Left colon (tissue), 2 donors: ENCODE data around the gene CMTM4. TPM values are rescaled to one million over a fixed set of nuclear protein-coding genes. Genes with fewer than 3 reads are reported as not detected.
"Not testable (repeated sequence)": the region's sequence is repeated elsewhere in the genome, so short reads cannot be mapped to it uniquely, and the experiment has no call there.

ENCODE experiments used
- ATAC-seq: fragments of 200-7000 bp; cut with Tn5 transposase; one replicate; pipeline ENCODE4 v1.9.1; 2020; ENCODE audit warnings: mild to moderate bottlenecking, moderate library complexity
- DNase-seq, 2 donors: peaks; one replicate each; pipeline ENCODE4 v3.0.0-alpha.2; 2020
- intact Hi-C, 2 donors: fragments of 100-400 bp; cut with DNase I in 1 of 2; cut with micrococcal nuclease in 1 of 2; formaldehyde crosslinking; loops; one replicate each; pipeline versions ENCODE4 v1.11.2 to v1.14.0; 2022; cut with DNase I, micrococcal nuclease
- total RNA-seq, 2 donors: library from RNA; stranded (reverse); fragmentation: NEBNext Ultra II Directional; extraction: Animal tissue kit (Norgen Biotek cat#: 25700); gene quantifications; one replicate each; pipeline ENCODE4 v1.2.1, GENCODE V29; 2021
- donor health status: DM: no; HTN: no; CAD: no.
- donor health status: DM: yes; HTN: yes; CAD: no.

The CMTM4 gene
- total RNA-seq, 2 donors from 2014 or later, result 168 to 172 TPM

- intact Hi-C loops, result no loop called here
- DNase-seq (peak; percentile 48 to 56), ATAC-seq (peak; percentile 64)
Observed at GRCh38 chr16:66588981-66589713, 107.4 kb downstream of the CMTM4 start.

DNA sequence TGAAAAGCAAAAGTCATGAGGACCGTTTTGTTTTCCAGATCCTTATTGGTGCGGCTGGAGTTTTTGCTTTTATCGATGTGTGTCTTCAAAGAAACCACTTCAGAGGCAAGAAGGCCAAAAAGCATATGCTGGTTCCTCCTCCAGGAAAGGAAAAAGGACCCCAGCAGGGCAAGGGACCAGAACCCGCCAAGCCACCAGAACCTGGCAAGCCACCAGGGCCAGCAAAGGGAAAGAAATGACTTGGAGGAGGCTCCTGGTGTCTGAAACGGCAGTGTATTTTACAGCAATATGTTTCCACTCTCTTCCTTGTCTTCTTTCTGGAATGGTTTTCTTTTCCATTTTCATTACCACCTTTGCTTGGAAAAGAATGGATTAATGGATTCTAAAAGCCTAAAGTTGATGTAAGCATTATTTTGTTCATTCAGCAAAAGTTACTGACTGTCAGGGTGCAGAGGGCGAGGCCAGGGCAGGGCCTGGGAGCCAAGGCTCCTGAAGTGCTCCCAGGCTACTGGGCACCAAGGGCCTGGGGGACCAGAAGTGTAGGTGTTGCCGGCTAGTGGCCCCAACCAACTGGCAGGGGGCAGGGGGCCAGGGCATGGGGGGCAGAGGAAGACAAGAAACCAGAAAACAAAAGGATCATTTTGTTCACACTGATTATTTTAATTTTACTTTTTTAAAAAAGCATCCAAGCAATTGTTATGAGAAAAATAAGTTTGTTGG is 108.5 kb downstream of the CMTM4 start:
- DNase-seq, result no peak

GRCh38 chr16:66585481-66586239 is 110.9 kb downstream of the CMTM4 start:
- DNase-seq (no peak), ATAC-seq (no peak)

More for the DNA sequence above, 108.5 kb downstream of the CMTM4 start:
- intact Hi-C loops, result no loop called here
- no peak for ATAC-seq

GRCh38 chr16:66581246-66581952 is 115.1 kb downstream of the CMTM4 start:
- DNase-seq (no peak), ATAC-seq (no peak)
- intact Hi-C loops, result no loop called here

More at GRCh38 chr16:66585481-66586239, 110.9 kb downstream of the CMTM4 start:
- intact Hi-C loops, result no loop called here

GRCh38 chr16:66580605-66581209 is 115.8 kb downstream of the CMTM4 start:
- ATAC-seq (no peak), DNase-seq (no peak)
- intact Hi-C loops, result no loop called here

DNA sequence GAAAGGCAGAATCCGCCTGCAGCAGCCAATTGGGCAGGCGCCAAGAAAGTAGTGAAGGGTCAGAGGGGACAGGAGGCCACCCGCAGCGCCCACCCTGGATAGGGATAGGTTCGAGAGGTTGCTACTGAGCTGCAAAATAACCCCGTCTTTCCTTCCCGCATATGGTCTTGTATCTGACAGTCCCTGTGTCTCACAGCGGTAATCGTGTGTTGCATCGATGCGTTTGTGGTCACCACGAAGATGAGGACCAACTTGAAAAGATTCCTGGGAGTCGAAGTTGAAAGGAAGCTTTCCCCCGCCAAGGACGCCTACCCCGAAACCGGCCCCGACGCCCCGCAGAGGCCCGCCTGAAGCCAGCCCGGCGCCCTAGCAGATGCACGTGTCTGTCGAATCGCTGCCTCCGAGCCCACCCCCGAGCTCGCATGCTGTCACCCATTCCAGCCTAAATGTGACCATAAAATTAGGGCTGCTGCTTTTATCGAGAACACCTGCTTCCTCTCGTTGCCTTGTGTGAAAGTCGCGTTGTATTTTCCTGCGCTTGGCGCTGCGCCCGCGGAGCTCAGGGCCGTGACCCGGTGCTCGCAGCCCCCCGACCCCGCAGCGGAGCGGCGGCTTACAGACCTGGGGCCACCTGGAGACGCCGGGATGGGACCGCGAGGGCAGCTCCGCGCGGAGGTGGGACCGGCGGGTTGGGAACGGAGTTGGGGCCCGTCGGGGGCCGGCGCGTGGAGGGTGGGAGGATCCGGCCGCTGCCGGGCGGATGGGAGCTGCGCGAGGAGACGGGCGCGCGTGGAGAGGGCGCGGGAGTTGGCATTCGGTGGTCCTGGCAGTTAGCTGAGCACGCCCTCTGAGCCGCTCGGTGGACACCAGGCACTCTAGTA is 117.7 kb downstream of the CMTM4 start, which contains the start of gene CMTM2:
TSS of gene CMTM2 (plus strand) at position 813 of the 881 bp plus-strand sequence. CDS start 145 bp downstream, outside the sequence.
- ATAC-seq, result peak; percentile 31
- intact Hi-C loops, result no loop called here
- peak in 1 of 2 donors; percentile 21 for DNase-seq

GRCh38 chr16:66576296-66576695 is 120.2 kb downstream of the CMTM4 start:
- intact Hi-C loops, result no loop called here
- DNase-seq, result no peak
- ATAC-seq, result no peak

GRCh38 chr16:66575060-66575459 is 121.5 kb downstream of the CMTM4 start:
- ATAC-seq, result no peak
- no peak for DNase-seq
- intact Hi-C loops, result no loop called here

DNA sequence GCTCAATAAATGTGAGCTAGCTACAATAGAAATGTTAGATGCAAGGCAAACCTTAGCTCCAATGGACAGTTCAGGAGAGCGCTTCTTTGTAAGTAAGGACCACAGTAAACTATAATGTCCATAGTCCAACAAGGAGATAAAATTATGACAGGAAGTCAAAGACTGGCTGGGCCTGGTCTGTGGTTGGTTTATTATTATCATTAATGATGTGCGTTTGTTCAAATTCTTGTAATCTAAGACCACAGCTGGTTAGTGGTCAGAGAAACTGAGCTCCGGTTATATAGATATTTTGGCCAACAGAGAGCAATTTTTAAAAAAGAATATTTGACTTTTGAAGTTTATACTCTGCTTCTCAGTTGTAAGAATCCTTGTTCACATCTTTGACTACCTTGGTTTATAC is 122.0 kb downstream of the CMTM4 start:
- ATAC-seq, result no peak
- intact Hi-C loops, result no loop called here
- no peak for DNase-seq

DNA sequence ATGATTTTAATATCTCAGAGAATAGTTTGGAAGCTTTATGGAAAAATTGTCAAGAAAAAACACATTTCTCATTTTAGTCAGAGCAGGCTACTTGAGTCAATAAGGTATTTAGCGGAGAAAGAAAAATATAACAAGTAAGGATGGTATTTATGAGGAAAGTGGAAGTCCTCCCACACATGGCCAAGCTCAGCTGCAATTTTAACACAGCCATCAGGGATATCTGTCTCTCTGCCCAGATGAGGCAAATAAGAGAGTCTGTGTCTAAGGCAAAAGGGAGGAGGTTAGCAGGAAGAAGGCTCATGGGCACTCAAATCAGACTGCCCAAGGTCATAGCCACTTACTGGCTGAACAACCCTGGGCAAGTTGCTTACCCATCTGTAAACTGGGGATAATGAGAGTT is 122.5 kb downstream of the CMTM4 start:
- ATAC-seq (no peak), DNase-seq (no peak)
- intact Hi-C loops, result no loop called here

DNA sequence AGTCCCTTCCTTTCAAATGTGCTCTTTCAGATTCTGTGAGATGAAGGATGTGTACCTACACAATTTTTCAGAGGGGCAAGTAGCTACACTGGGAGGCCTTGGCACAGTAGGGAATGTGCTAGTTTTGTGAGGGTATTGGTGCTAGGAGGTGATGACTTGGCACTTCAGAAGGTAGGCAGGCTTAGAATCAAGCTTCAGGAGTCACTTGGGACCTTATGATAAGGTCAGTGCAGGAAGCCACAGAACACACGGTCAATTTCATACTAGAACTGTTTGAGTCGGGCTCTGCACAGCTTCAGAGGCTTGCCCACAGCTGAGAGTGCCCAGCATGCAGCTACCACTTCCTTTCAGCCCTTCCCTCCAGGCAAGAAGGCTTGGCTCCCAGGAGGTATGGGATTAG is 124.2 kb downstream of the CMTM4 start:
- ATAC-seq, result no peak
- DNase-seq, result no peak
- intact Hi-C loops, result no loop called here

- no peak for DNase-seq
- peak; percentile 64 for ATAC-seq
- intact Hi-C loops, result no loop called here
Observed at GRCh38 chr16:66569827-66570405, 126.6 kb downstream of the CMTM4 start.

DNA sequence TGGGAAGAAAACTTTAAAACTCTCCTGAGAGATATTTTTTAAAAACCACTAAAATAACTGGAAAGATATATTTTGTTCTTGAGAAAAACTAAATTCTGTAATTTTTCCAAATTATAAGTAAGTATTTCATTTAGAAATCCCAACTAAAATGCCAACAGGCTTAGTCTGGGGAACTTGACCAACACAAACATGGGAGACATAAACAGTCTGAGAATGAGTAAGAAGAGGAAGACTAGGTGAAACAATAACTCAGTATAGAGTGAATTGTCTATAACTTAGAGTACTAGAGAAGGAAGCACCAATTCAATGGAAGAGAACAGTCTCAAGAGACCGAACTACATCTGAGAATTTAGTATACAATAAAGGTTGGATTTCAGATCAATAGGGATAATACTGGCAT is 127.4 kb downstream of the CMTM4 start:
- DNase-seq (no peak), ATAC-seq (no peak)
- intact Hi-C loops, result no loop called here

DNA sequence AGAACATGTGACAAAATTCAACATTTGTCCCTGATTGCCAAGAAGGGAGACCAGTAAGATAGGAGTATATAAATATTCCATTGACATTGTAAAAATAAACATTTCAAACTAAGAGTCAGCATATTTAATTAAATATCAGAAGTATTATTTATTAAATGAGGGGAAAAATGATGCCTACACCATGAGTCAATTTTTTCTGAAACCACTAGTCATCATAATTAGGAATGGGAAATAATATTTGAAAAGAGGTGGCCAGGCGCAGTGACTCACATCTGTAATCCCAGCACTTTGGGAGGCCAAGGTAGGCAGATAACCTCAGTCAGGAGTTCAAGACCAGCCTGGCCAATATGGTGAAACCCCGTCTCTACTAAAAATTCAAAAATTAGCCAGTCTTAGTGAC is 128.2 kb downstream of the CMTM4 start:
- DNase-seq (no peak), ATAC-seq (no peak)
- intact Hi-C loops, result no loop called here

- DNase-seq, ATAC-seq, intact Hi-C loops: not testable (repeated sequence)
Observed at GRCh38 chr16:66567270-66567669, 129.3 kb downstream of the CMTM4 start.

- intact Hi-C loops, result no loop called here
- ATAC-seq, result no peak
- no peak for DNase-seq
Observed at GRCh38 chr16:66566051-66566901, 130.3 kb downstream of the CMTM4 start, which contains the start of gene CMTM1. TSS of gene CMTM1 (plus strand) at chr16:66566439. CDS start at chr16:66566514, 75 bp downstream.
